ENCODE data around the gene POU1F1.

POU1F1 gene

DNA sequence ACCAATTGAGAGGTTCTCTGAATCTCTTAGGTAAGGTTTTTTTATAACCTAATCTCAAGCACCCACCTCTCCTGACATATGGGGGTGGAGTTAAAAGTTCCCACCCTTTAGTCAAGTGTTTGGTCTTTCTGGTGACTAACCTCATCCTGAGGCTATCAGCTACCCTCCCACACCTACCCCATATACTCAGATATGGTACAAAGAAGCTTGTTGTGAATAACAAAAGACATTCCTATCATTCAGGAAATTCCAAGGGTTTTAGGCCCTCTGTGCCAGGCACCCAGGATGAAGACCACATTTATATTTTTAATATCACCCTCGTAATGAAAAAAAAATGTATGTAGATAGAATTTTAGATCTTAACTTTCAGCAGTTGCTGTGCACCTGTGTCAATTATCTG, 40.3 kb downstream of the POU1F1 start:
- in situ Hi-C loops (cut with MboI; ENCODE audit: low pct_unique_long_range_greater_than_20kb, low sequenced_read_pairs, unreplicated experiment), result no loop called here
- DNase-seq (ENCODE audit: low spot score), result no peak
- TF ChIP-seq, protein P1, sequence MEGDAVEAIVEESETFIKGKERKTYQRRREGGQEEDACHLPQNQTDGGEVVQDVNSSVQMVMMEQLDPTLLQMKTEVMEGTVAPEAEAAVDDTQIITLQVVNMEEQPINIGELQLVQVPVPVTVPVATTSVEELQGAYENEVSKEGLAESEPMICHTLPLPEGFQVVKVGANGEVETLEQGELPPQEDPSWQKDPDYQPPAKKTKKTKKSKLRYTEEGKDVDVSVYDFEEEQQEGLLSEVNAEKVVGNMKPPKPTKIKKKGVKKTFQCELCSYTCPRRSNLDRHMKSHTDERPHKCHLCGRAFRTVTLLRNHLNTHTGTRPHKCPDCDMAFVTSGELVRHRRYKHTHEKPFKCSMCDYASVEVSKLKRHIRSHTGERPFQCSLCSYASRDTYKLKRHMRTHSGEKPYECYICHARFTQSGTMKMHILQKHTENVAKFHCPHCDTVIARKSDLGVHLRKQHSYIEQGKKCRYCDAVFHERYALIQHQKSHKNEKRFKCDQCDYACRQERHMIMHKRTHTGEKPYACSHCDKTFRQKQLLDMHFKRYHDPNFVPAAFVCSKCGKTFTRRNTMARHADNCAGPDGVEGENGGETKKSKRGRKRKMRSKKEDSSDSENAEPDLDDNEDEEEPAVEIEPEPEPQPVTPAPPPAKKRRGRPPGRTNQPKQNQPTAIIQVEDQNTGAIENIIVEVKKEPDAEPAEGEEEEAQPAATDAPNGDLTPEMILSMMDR (IDR thresholded peaks at IDR 0.05; ENCODE audit: extremely low read depth, insufficient read depth, missing control alignments), result no peak

DNA sequence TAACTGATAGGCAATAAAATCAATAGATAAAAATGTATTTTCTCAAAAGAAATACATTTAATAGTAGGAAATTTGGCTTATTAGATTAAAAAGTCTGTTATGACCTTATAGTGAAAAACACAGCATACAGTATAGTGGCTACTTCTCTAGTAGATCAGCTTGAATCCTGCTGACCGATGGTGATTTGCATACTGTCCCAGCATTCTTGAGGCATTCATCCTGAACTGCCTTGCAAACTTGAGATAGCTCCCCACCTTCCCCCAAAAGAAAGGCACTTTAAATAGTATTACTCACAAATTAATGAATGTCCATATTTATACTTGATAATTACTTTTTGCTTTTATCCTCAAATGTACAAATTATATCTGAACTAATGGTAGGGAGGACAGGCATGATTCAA, 42.6 kb downstream of the POU1F1 start:
- in situ Hi-C loops (cut with MboI; ENCODE audit: low pct_unique_long_range_greater_than_20kb, low sequenced_read_pairs, unreplicated experiment), result no loop called here
- no peak for DNase-seq (ENCODE audit: low spot score)
- TF ChIP-seq, protein P1 (IDR thresholded peaks at IDR 0.05; ENCODE audit: extremely low read depth, insufficient read depth, missing control alignments), result no peak

DNA sequence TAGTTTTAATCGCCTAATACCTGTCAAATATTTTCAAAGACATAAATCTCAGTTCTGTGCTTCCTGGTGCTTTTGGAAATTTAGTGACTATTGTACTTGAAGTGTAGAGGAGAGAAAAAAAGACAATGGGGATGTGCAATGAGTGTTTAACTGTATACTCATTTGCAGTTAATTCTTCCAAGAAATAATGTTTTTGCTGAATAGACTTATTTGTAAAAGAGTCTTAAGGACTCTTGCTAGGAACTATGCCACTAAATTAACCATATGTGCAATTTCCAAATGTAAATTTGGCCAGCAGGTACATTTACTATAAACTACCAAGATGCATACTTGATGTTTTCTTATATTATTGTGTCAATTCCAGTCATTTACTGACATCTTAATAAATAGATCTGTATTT, 47.3 kb downstream of the POU1F1 start:
- TF ChIP-seq, protein P1 (IDR thresholded peaks at IDR 0.05; ENCODE audit: extremely low read depth, insufficient read depth, missing control alignments), result no peak
- no peak for DNase-seq (ENCODE audit: low spot score)
- in situ Hi-C loops (cut with MboI; ENCODE audit: low pct_unique_long_range_greater_than_20kb, low sequenced_read_pairs, unreplicated experiment), result no loop called here

DNA sequence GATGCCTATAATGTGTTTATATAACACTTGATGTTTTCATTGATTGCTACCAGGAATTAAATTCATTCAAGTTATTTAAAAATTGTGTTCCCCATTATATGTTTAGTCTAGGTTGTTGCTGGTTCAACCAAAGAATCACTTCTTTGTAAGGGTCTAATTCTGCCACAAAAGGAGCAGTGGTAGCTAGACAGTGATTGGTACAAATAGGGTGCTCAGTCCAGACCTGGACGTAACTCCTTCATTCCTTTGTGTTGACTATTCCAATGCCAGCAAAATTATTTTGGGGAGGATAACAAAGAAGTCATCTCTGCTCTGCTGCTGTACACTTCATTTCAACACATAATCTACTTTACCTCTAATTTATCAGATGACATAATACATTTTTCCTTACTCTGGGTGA, 48.1 kb downstream of the POU1F1 start:
- no peak for DNase-seq (ENCODE audit: low spot score)
- in situ Hi-C loops (cut with MboI; ENCODE audit: low pct_unique_long_range_greater_than_20kb, low sequenced_read_pairs, unreplicated experiment), result no loop called here
- TF ChIP-seq, protein P1 (IDR thresholded peaks at IDR 0.05; ENCODE audit: extremely low read depth, insufficient read depth, missing control alignments), result no peak

DNA sequence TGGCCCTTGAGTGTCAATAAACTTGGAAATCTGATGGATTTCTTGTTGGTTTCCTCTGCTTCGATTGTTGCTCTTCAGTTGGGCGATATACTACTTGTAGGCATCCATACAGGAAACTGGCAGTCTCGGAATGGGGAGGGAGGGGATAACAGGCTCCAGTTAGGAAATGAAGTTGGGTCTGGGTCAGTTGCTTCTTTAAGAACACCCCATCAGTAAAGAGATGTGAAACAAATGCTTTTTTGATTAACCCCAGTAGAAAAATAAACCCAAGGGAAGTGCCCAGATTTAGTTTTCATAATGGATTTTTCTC, 48.6 kb downstream of the POU1F1 start:
- peak; percentile 3 for DNase-seq (ENCODE audit: low spot score)
- TF ChIP-seq, protein P1 (IDR thresholded peaks at IDR 0.05; ENCODE audit: extremely low read depth, insufficient read depth, missing control alignments), result no peak
- in situ Hi-C loops (cut with MboI; ENCODE audit: low pct_unique_long_range_greater_than_20kb, low sequenced_read_pairs, unreplicated experiment), result no loop called here

DNA sequence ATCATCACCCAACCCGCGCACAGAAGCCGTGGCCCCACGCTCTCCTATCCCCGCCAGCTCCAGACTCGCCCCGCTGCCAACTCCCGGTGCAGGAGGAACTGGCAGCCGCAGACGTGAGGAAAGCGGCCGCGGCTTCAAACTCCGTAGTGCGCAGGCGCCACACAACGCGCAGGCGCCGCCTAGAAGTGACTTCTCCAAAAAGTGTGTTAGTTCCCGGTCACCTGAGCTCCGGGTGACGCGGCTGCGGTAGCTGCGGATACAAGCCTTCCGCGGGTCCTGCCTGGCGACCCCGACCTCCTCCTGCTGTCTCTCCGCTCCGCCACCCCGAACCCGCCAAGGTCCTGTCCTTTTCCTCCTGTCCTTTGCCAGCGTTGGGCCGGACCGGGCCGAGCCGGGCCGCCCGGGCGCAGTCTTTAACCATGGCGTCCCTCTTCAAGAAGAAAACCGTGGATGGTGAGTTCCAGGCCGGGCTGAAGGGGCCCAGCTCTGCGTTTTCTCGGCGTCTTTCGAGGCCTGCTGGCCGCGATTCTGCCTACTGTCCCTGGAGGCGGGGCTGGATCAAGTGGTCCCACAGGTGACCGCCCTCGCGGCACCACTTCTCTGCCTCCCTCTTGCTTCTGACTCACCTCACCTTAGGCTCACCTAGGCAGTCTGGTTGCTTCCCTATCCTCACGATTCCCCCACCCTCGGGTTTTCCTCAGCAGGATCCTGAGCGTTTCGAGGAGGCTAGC, 49.1 kb downstream of the POU1F1 start, which contains the start of gene CHMP2B:
TSS of gene CHMP2B (plus strand) at position 206 of the 731 bp plus-strand sequence. CDS start at position 420, 214 bp downstream.
- peak; percentile 88 for DNase-seq (ENCODE audit: low spot score)
- in situ Hi-C loops (cut with MboI; ENCODE audit: low pct_unique_long_range_greater_than_20kb, low sequenced_read_pairs, unreplicated experiment), result no loop called here
- TF ChIP-seq, protein P1 (IDR thresholded peaks at IDR 0.05; ENCODE audit: extremely low read depth, insufficient read depth, missing control alignments), result no peak
